Suprapubic skin (tissue), 4 donors: ENCODE data around the gene PHETA1. TPM values are rescaled to one million over a fixed set of nuclear protein-coding genes. Genes with fewer than 3 reads are reported as not detected.

Source experiments
- DNase-seq, 2 donors: peaks; one replicate each; pipeline ENCODE4 v3.0.0-alpha.2; 2019; ENCODE audit warnings: low spot score in 2 of 2
- H3K27ac ChIP-seq: fragments of 200-600 bp; sonication (generic); one replicate; pipeline ENCODE4 v1.5.1; 2019
- H3K27me3 ChIP-seq: fragments of 200-600 bp; sonication (generic); one replicate; pipeline ENCODE4 v1.5.1; 2019
- H3K36me3 ChIP-seq: fragments of 200-600 bp; sonication (generic); one replicate; pipeline ENCODE4 v1.5.1; 2019
- H3K4me1 ChIP-seq: fragments of 200-600 bp; sonication (generic); one replicate; pipeline ENCODE4 v1.5.1; 2019
- H3K4me3 ChIP-seq: fragments of 200-600 bp; sonication (generic); one replicate; pipeline ENCODE4 v1.5.1; 2019; ENCODE audit warnings: mild to moderate bottlenecking
- H3K9me3 ChIP-seq: fragments of 200-600 bp; sonication (generic); one replicate; pipeline ENCODE4 v1.5.1; 2019
- CTCF ChIP-seq, 2 donors: fragments of 200-600 bp in 1 of 2; fragments of 450-650 bp in 1 of 2; sonication (generic) in 1 of 2; IDR thresholded peaks; one replicate each; pipeline ENCODE4 v1.5.1; 2016 to 2019; ENCODE audit warnings: antibody characterized with exemption in 2 of 2, mild to moderate bottlenecking in 1 of 2, moderate library complexity in 1 of 2
- EP300 ChIP-seq: sonication (generic); formaldehyde crosslinking; IDR thresholded peaks from one replicate; pipeline ENCODE4 v1.6.1; 2017; ENCODE audit warnings: antibody characterized with exemption
- POLR2A ChIP-seq, 2 donors: fragments of 450-650 bp; IDR thresholded peaks; one replicate each; pipeline ENCODE4 v1.6.1; 2017; ENCODE audit warnings: antibody characterized with exemption in 2 of 2, mild to moderate bottlenecking in 2 of 2, moderate library complexity in 2 of 2
- POLR2AphosphoS5 ChIP-seq, 3 donors: sonication (generic); formaldehyde crosslinking; IDR thresholded peaks; one replicate each; pipeline ENCODE4 v1.6.1; 2017; ENCODE audit warnings: antibody characterized with exemption in 3 of 3
- WGBS: methylation state at CpG from one replicate; pipeline ENCODE4 v1.1.5; 2018; 5-methylcytosine and 5-hydroxymethylcytosine counted together
- total RNA-seq, 4 donors: library from RNA; depleted of rRNA; stranded (reverse); fragments of >200 nt; gene quantifications; one replicate each; pipeline ENCODE4 v1.1.0, GENCODE V29; 2016

PHETA1 gene
- total RNA-seq, 4 donors from 2014 or later: 15.9 to 25.7 (median 23.2) TPM

GRCh38 chr12:111410431-111411184, 41.7 kb upstream of the PHETA1 start:
- Histone ChIP-seq H3K4me1 (peaks cover 76% of the 10 kb centered on the region), H3K27me3 (no peaks in the 10 kb centered on the region), H3K9me3 (no peaks in the 10 kb centered on the region), H3K4me3 (peak overlapping the region; percentile 75), H3K36me3 (no peaks in the 10 kb centered on the region), H3K27ac (peak overlapping the region; percentile 68)
- DNase-seq: no peak
- TF ChIP-seq EP300 (no peak), POLR2AphosphoS5 (IDR thresholded peaks at IDR 0.05) (no peak), CTCF (IDR thresholded peaks at IDR 0.05) (no peak), POLR2A (IDR thresholded peaks at IDR 0.05) (no peak)
- WGBS: 59% methylated on average over 8 of the region's 12 CpGs

GRCh38 chr12:111409780-111410430, 41.0 kb upstream of the PHETA1 start:
- H3K27me3 ChIP-seq: no peaks in the 10 kb centered on the region
- peak overlapping the region; percentile 68 for H3K27ac ChIP-seq
- DNase-seq: no peak
- peaks cover 82% of the 10 kb centered on the region for H3K4me1 ChIP-seq
- H3K4me3 ChIP-seq: peak overlapping the region; percentile 75
- H3K9me3 ChIP-seq: no peaks in the 10 kb centered on the region
- TF ChIP-seq CTCF (IDR thresholded peaks at IDR 0.05) (no peak), POLR2AphosphoS5 (IDR thresholded peaks at IDR 0.05) (no peak), POLR2A (IDR thresholded peaks at IDR 0.05) (no peak), EP300 (no peak)
- no peaks in the 10 kb centered on the region for H3K36me3 ChIP-seq
- WGBS: 52% methylated on average over 2 of the region's 14 CpGs

- peak overlapping the region; percentile 68 for H3K27ac ChIP-seq
- 25% methylated on average over 12 of the region's 15 CpGs for WGBS
- H3K4me3 ChIP-seq: peak overlapping the region; percentile 75
- H3K36me3 ChIP-seq: no peaks in the 10 kb centered on the region
- H3K27me3 ChIP-seq: no peaks in the 10 kb centered on the region
- TF ChIP-seq POLR2A (IDR thresholded peaks at IDR 0.05): no peak
- TF ChIP-seq CTCF (IDR thresholded peaks at IDR 0.05): no peak
- TF ChIP-seq EP300: no peak
- no peak for TF ChIP-seq POLR2AphosphoS5 (IDR thresholded peaks at IDR 0.05)
- no peak for DNase-seq
- H3K9me3 ChIP-seq: no peaks in the 10 kb centered on the region
- peaks cover 87% of the 10 kb centered on the region for H3K4me1 ChIP-seq
Observed at GRCh38 chr12:111409403-111409779, 40.5 kb upstream of the PHETA1 start.

GRCh38 chr12:111408686-111409402, 39.9 kb upstream of the PHETA1 start:
- H3K27me3 ChIP-seq: no peaks in the 10 kb centered on the region
- no peaks in the 10 kb centered on the region for H3K36me3 ChIP-seq
- H3K9me3 ChIP-seq: no peaks in the 10 kb centered on the region
- H3K27ac ChIP-seq: peak overlapping the region; percentile 68
- H3K4me3 ChIP-seq: peak overlapping the region; percentile 75
- no peak for DNase-seq
- H3K4me1 ChIP-seq: peaks cover 87% of the 10 kb centered on the region
- no peak for TF ChIP-seq POLR2A (IDR thresholded peaks at IDR 0.05)
- TF ChIP-seq CTCF (IDR thresholded peaks at IDR 0.05): no peak
- no peak for TF ChIP-seq POLR2AphosphoS5 (IDR thresholded peaks at IDR 0.05)
- TF ChIP-seq EP300: no peak
- WGBS: 58% methylated on average over 4 of the region's 4 CpGs

- Histone ChIP-seq H3K27me3 (no peaks in the 10 kb centered on the region), H3K36me3 (no peaks in the 10 kb centered on the region), H3K27ac (no peak overlapping the region), H3K4me3 (peak overlapping the region; percentile 75), H3K9me3 (no peaks in the 10 kb centered on the region), H3K4me1 (peaks cover 88% of the 10 kb centered on the region)
- WGBS: 50% methylated on average over 1 of the region's 1 CpG
- TF ChIP-seq POLR2A (IDR thresholded peaks at IDR 0.05): no peak
- TF ChIP-seq CTCF (IDR thresholded peaks at IDR 0.05): no peak
- no peak for TF ChIP-seq POLR2AphosphoS5 (IDR thresholded peaks at IDR 0.05)
- no peak for TF ChIP-seq EP300
- no peak for DNase-seq
Observed at GRCh38 chr12:111408116-111408440, 39.2 kb upstream of the PHETA1 start.
